Measurements from ENCODE around the gene ZBED4. TPM values are rescaled to one million over a fixed set of nuclear protein-coding genes. Genes with fewer than 3 reads are reported as not detected.

ZBED4 gene, protein sequence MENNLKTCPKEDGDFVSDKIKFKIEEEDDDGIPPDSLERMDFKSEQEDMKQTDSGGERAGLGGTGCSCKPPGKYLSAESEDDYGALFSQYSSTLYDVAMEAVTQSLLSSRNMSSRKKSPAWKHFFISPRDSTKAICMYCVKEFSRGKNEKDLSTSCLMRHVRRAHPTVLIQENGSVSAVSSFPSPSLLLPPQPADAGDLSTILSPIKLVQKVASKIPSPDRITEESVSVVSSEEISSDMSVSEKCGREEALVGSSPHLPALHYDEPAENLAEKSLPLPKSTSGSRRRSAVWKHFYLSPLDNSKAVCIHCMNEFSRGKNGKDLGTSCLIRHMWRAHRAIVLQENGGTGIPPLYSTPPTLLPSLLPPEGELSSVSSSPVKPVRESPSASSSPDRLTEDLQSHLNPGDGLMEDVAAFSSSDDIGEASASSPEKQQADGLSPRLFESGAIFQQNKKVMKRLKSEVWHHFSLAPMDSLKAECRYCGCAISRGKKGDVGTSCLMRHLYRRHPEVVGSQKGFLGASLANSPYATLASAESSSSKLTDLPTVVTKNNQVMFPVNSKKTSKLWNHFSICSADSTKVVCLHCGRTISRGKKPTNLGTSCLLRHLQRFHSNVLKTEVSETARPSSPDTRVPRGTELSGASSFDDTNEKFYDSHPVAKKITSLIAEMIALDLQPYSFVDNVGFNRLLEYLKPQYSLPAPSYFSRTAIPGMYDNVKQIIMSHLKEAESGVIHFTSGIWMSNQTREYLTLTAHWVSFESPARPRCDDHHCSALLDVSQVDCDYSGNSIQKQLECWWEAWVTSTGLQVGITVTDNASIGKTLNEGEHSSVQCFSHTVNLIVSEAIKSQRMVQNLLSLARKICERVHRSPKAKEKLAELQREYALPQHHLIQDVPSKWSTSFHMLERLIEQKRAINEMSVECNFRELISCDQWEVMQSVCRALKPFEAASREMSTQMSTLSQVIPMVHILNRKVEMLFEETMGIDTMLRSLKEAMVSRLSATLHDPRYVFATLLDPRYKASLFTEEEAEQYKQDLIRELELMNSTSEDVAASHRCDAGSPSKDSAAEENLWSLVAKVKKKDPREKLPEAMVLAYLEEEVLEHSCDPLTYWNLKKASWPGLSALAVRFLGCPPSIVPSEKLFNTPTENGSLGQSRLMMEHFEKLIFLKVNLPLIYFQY
- 1 to 10 TPM; 4.1 to 8.6 (median 6.1) TPM for total RNA-seq
- polyA plus RNA-seq, result 1 to 10 TPM; 2.1 to 5.1 (median 3.0) TPM
- long read RNA-seq, donor 1, full-length matches to known transcripts, result 3 of 3 reads
- long read RNA-seq, donor 1, partial matches to known transcripts, result 0 of 3 reads
- long read RNA-seq, donor 1, other reads (novel, unspliced or antisense), result 0 of 3 reads
- long read RNA-seq, donor 2, full-length matches to known transcripts, result 1 of 1 reads
- long read RNA-seq, donor 2, partial matches to known transcripts, result 0 of 1 reads
- long read RNA-seq, donor 2, other reads (novel, unspliced or antisense), result 0 of 1 reads
- long read RNA-seq, donor 3, full-length matches to known transcripts, result 2 of 2 reads
- long read RNA-seq, donor 3, partial matches to known transcripts, result 0 of 2 reads
- long read RNA-seq, donor 3, other reads (novel, unspliced or antisense), result 0 of 2 reads
- long read RNA-seq, donor 4, partial matches to known transcripts, result 0 of 3 reads
- long read RNA-seq, donor 4, other reads (novel, unspliced or antisense), result 3 of 3 reads
- long read RNA-seq, donor 5, full-length matches to known transcripts, result 3 of 10 reads
- long read RNA-seq, donor 5, partial matches to known transcripts, result 0 of 10 reads
- long read RNA-seq, donor 5, other reads (novel, unspliced or antisense), result 7 of 10 reads
- long read RNA-seq, donor 6, result 0 reads
- long read RNA-seq, donor 7, full-length matches to known transcripts, result 1 of 1 reads
- long read RNA-seq, donor 7, partial matches to known transcripts, result 0 of 1 reads
- long read RNA-seq, donor 7, other reads (novel, unspliced or antisense), result 0 of 1 reads
- long read RNA-seq, donor 8, full-length matches to known transcripts, result 2 of 2 reads
- long read RNA-seq, donor 8, partial matches to known transcripts, result 0 of 2 reads
- long read RNA-seq, donor 8, other reads (novel, unspliced or antisense), result 0 of 2 reads
- long read RNA-seq, donor 9, full-length matches to known transcripts, result 2 of 2 reads
- long read RNA-seq, donor 9, partial matches to known transcripts, result 0 of 2 reads
- long read RNA-seq, donor 9, other reads (novel, unspliced or antisense), result 0 of 2 reads
- long read RNA-seq, donor 10, full-length matches to known transcripts, result 2 of 2 reads
- long read RNA-seq, donor 10, partial matches to known transcripts, result 0 of 2 reads
- long read RNA-seq, donor 10, other reads (novel, unspliced or antisense), result 0 of 2 reads

DNA sequence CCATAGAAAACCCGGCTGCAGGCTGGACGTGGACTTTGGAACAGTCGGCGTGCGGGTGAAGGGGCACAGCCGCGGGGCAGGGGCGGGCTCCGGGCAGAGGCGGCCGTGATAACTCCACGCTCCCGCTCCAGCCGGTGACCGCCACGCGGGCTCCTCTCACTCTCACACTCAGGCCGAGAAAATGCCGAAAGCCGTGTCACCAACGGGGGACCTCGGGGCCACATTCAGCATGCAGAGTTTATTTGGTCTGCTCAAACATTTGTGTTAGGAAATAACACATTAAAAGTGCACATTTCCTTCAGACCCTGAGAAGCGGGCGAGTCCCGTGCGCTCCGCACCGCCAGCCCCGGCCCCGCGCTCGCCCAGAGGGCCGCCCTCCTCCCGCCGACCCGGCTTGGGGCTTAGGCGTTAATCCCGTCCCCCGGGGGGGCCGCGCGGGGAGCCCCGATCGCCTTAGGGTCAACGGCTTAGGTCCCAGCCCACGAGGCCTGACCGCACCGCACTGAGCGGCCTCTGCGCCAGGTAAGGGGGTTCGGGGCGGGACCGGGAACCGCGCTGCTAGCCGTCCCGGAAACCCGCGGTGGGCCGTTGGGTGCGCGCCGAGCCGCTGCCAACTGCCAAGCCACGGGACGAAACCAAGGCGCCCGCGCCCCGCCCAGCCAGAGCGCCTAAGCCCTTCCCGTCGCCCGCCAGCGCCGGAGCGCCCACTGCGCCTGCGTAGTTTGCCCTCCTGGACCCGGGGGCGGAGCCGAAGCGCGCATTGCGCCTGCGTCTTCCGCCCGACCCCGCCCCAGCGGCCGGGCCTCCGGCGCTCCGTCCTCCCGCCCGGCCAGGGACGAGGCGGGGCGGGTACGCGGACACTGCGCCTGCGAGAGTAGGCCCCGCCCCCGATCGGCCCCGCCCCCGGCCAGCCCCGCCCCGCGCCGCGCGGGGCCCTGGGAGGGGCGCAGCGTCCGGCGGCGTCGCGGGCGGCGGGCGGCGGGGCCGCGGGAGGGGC is at the start of gene ZBED4:
Gene ZBED4, plus strand, starts transcription at position 947 of the 997 bp plus-strand sequence. CDS start 29,819 bp downstream, outside the sequence.
- peak; percentile 96 to 98 (median 97) for DNase-seq
- Histone ChIP-seq H3K27ac (peak within 1 kb of the TSS; percentile 62 to 96 (median 84)), H3K36me3 (replicated peaks in 1 of 2) (no peaks in the 10 kb centered on the region), H3K9me3 (replicated peaks in 1 of 3) (no peaks in the 10 kb centered on the region), H3K4me3 (peak within 1 kb of the TSS in 3 of 4 donors; percentile 22 to 82 (median 73)), H3K4me1 (replicated peaks in 1 of 2) (peaks cover 25 to 42% of the 10 kb centered on the region in 2 donors), H3K27me3 (peaks cover 20% of the 10 kb centered on the region)
- TF ChIP-seq, protein P1, sequence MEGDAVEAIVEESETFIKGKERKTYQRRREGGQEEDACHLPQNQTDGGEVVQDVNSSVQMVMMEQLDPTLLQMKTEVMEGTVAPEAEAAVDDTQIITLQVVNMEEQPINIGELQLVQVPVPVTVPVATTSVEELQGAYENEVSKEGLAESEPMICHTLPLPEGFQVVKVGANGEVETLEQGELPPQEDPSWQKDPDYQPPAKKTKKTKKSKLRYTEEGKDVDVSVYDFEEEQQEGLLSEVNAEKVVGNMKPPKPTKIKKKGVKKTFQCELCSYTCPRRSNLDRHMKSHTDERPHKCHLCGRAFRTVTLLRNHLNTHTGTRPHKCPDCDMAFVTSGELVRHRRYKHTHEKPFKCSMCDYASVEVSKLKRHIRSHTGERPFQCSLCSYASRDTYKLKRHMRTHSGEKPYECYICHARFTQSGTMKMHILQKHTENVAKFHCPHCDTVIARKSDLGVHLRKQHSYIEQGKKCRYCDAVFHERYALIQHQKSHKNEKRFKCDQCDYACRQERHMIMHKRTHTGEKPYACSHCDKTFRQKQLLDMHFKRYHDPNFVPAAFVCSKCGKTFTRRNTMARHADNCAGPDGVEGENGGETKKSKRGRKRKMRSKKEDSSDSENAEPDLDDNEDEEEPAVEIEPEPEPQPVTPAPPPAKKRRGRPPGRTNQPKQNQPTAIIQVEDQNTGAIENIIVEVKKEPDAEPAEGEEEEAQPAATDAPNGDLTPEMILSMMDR (IDR thresholded peaks at IDR 0.05), result no peak
- peak; percentile 60 to 74 for TF ChIP-seq POLR2A (IDR thresholded peaks at IDR 0.05)
- intact Hi-C loops (cut with DNase I), result loop anchor here (10.0 kb wide), 1 partner anchor 62 kb away; the partner anchor contains the start of genes ALG12 (in 2 of the 2) and CRELD2 (in 2 of the 2)
- WGBS, 4 donors, result 0 to 1% (median 1%) methylated on average over 20 to 113 of the region's 127 CpGs

DNA sequence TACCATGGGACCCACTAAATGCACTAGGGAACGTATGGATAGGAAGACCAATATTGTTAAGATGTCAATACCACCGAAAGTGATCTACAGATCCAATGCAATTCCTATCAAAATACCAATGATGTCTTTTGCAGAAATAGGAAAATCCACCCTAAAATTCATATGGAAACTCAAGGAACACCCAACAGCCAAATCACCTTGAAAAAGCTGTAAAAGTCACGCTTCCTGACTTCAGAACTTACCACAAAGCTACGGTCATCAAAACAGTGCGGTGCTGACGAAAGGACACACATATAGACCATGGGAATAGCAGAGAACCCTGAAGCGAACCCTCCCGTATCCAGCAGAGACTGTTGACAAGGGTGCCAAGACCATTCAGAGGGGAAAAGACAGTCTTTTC is 46.5 kb upstream of the ZBED4 start:
- Histone ChIP-seq H3K27me3 (no peaks in the 10 kb centered on the region), H3K9me3 (replicated peaks in 1 of 3) (no peaks in the 10 kb centered on the region), H3K4me3 (no peak overlapping the region), H3K27ac (no peak overlapping the region), H3K4me1 (replicated peaks in 1 of 2) (peaks cover 0 to 24% of the 10 kb centered on the region in 2 donors), H3K36me3 (replicated peaks in 1 of 2) (peaks cover 0 to 18% of the 10 kb centered on the region in 2 donors)
- no peak for TF ChIP-seq POLR2A (IDR thresholded peaks at IDR 0.05)
- TF ChIP-seq, protein P1 (IDR thresholded peaks at IDR 0.05), result no peak
- intact Hi-C loops (cut with DNase I), result no loop called here
- DNase-seq, result no peak
- WGBS, 4 donors, result 96 to 97% (median 97%) methylated on average over 8 of the region's 8 CpGs

Measured in adrenal gland (tissue), 19 donors.